ENCODE results near the gene SOWAHA. TPM values are rescaled to one million over a fixed set of nuclear protein-coding genes. Genes with fewer than 3 reads are reported as not detected.

The SOWAHA gene
- total and polyA plus RNA-seq, 2 donors (not counting 3 experiments of a cell fraction or from before 2014, with no cell fraction given) = not detected

GRCh38 chr5:132836852-132837251 is 23.8 kb downstream of the SOWAHA start:
- BruUV-seq (replicated peaks) = no TSS peak
- Histone ChIP-seq H3K27ac (ENCODE audit: insufficient read depth, low read depth, low read length) (no peak overlapping the region), H3K9me1 (replicated peaks; ENCODE audit: control insufficient read depth, extremely low read depth, insufficient read depth, low read length) (no peaks in the 10 kb centered on the region), H2AFZ (ENCODE audit: low read depth, low read length) (no peak overlapping the region), H3K9ac (replicated peaks; ENCODE audit: extremely low read depth, insufficient read depth, low read length) (no peak overlapping the region), H3K36me3 (ENCODE audit: control insufficient read depth in 2 of 2, extremely low read depth in 1 of 2, insufficient read depth in 2 of 2, low read length in 2 of 2) (no peaks in the 10 kb centered on the region), H3K4me2 (ENCODE audit: insufficient read depth, low read length) (no peak overlapping the region), H4K20me1 (replicated peaks; ENCODE audit: control insufficient read depth, extremely low read depth, insufficient read depth, low read length) (no peaks in the 10 kb centered on the region), H3K27me3 (ENCODE audit: control insufficient read depth in 2 of 2, insufficient read depth in 2 of 2, low read length in 2 of 2) (no peaks in the 10 kb centered on the region), H3K9me3 (replicated peaks; ENCODE audit: control insufficient read depth, insufficient read depth, low read length) (no peaks in the 10 kb centered on the region), H3K79me2 (ENCODE audit: control insufficient read depth, insufficient read depth, low read length) (no peaks in the 10 kb centered on the region), H3K4me1 (ENCODE audit: control insufficient read depth, extremely low read depth, insufficient read depth, low read length) (peaks cover 22% of the 10 kb centered on the region), H3K4me3 (replicated peaks in 1 of 3; ENCODE audit: insufficient read depth in 1 of 3, low read depth in 1 of 3, low read length in 3 of 3) (no peak overlapping the region)
- POLR2A ChIA-PET = no interaction called here
- CTCF ChIA-PET = no interaction called here
- DNase-seq (ENCODE audit: low read depth, low spot score) (no peak), FAIRE-seq (no peak)
- TF ChIP-seq JUN (IDR thresholded peaks at IDR 0.05; ENCODE audit: borderline replicate concordance, insufficient read depth, insufficient read length, low read depth) = no peak
- TF ChIP-seq FOS (IDR thresholded peaks at IDR 0.05; ENCODE audit: borderline replicate concordance, insufficient read depth, low read length) = no peak
- no peak for TF ChIP-seq MYC (IDR thresholded peaks at IDR 0.05; ENCODE audit: low read depth, low read length)
- TF ChIP-seq POLR2A (IDR thresholded peaks at IDR 0.05; ENCODE audit: low read depth, low read length) = no peak
- no peak for TF ChIP-seq GATA2 (IDR thresholded peaks at IDR 0.05; ENCODE audit: insufficient read depth, insufficient read length, low read depth, low read length)
- TF ChIP-seq CTCF (IDR thresholded peaks at IDR 0.05; ENCODE audit: extremely low read depth in 1 of 2, insufficient read depth in 1 of 2, low read depth in 1 of 2, low read length in 2 of 2) = no peak
- TF ChIP-seq EZH2 (IDR thresholded peaks at IDR 0.05; ENCODE audit: borderline replicate concordance, low read depth, low read length, severe bottlenecking) = no peak
- no peak for TF ChIP-seq MAX (IDR thresholded peaks at IDR 0.05; ENCODE audit: insufficient read depth, insufficient read length)
- no peak for TF ChIP-seq POLR2AphosphoS5 (IDR thresholded peaks at IDR 0.05; ENCODE audit: insufficient read depth, low read depth, low read length)
- dilution Hi-C loops (cut with MboI; ENCODE audit: extremely low pct_ligation_motif_present, low sequenced_read_pairs) (no loop called here), intact Hi-C loops (cut with micrococcal nuclease) (no loop called here)

Data from endothelial cell of umbilical vein (primary cell).